Liver (tissue), 3 donors: ENCODE data around the gene GPR4.
"Not testable (repeated sequence)": the region's sequence is repeated elsewhere in the genome, so short reads cannot be mapped to it uniquely, and the experiment has no call there.

Experiments used
- CTCF ChIP-seq: fragments of 150-350 bp; IDR thresholded peaks from 2 replicates; pipeline ENCODE4 v1.5.1; 2017; ENCODE audit warnings: improper control_type of control experiment, low read depth, low read length; ENCODE audit not compliant: missing input control
- EGR1 ChIP-seq, 2 donors: IDR thresholded peaks; 2 replicates each; pipeline ENCODE4 v1.6.1; 2016 to 2018; ENCODE audit warnings: antibody characterized with exemption in 2 of 2, low read depth in 2 of 2
- JUND ChIP-seq, 2 donors: IDR thresholded peaks; 2 replicates each; pipeline ENCODE4 v1.6.1; 2016; ENCODE audit warnings: antibody characterized with exemption in 2 of 2
- MAX ChIP-seq: IDR thresholded peaks from 2 replicates; pipeline ENCODE4 v1.6.1; 2016; ENCODE audit warnings: antibody characterized with exemption
- TAF1 ChIP-seq: conservative IDR thresholded peaks from 2 replicates; pipeline ENCODE4 v1.6.1; 2016; ENCODE audit warnings: antibody characterized with exemption, mild to moderate bottlenecking
- donor health status: healthy.
- donor health status: healthy.

DNA sequence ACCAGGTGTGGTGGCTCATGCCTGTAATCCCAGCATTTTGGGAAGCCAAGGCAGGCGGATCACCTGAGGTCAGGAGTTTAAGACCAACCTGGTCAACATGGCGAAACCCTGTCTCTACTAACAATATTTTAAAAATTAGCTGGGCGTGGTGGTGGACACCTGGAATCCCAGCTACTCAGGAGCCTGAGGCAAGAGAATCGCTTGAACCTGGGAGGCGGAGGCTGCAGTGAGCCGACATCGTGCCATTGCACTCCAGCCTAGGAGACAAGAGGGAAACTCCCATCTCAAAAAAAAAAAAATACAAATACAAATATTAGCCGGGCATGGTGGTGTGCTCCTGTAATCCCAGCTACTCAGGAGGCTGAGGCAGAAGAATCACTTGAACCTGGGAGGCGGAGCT is 13.0 kb upstream of the GPR4 start:
- not testable (repeated sequence) for TF ChIP-seq MAX; CTCF; JUND (IDR thresholded peaks at IDR 0.05); EGR1 (IDR thresholded peaks at IDR 0.05; ENCODE audit: low read depth in 2 of 2); TAF1
